Measurements from ENCODE around the gene LGALS7B. TPM values are rescaled to one million over a fixed set of nuclear protein-coding genes. Genes with fewer than 3 reads are reported as not detected.

Gene LGALS7B
- total RNA-seq (ENCODE audit: low replicate concordance) = not detected in 2 replicates
- long read RNA-seq = 0 reads

- peaks cover 4% of the 10 kb centered on the region for H3K4me1 Mint-ChIP-seq (ENCODE audit: unreplicated experiment)
- DNase-seq (ENCODE audit: extremely low spot score, unreplicated experiment) = no peak
- H3K27ac Mint-ChIP-seq = no peak within 1 kb of the TSS
- H3K9me3 Mint-ChIP-seq = no peaks in the 10 kb centered on the region
- no peak for TF ChIP-seq CTCF (conservative IDR thresholded peaks at IDR 0.05)
- H3K36me3 Mint-ChIP-seq = no peaks in the 10 kb centered on the region
- H3K4me3 Mint-ChIP-seq = no peak within 1 kb of the TSS
- peaks cover 3% of the 10 kb centered on the region for H3K27me3 Mint-ChIP-seq
Observed at GRCh38 chr19:38788478-38789243, at the start of gene LGALS7B. TSS of gene LGALS7B (plus strand) at chr19:38789200. CDS start at chr19:38789227, 27 bp downstream.

DNA sequence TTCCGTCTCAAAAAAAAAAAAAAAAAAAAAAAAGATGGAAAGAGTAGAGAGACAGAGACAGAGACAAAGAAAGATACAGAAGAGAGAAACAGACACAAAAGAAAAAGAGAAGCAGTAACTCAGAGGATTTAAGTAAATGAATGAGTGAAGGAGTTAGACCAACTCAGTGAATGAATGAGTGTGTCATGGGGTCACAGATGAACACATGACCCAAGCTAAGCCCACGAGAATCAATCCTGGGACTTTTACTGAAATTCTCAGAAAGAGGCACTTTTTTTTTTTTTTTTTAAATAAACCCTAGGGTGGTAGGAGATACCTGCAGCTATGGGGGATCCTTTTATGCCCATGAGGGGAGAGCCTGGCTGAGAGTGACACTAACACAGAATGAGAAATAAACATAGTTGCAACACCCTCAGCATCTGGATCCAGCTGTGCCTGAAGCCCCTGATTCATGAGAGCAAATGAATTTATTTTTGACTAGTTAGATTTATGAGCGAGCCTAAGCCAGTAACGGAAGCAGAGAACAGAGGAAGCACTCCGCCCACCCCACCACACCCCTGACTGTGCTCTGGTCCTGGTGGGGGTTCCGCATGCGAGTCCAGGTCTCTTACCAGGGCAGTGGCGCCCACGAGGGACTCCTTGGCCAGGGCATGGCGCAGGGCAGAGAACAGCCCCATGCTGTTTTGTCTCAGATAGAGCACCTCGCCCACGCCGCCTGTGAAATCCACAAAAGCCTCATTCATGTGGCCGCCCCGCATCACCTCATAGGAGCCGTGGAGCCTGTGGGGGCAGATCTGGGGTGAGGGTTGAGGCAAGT, 49.4 kb upstream of the LGALS7B start:
- no peak for DNase-seq (ENCODE audit: extremely low spot score, unreplicated experiment)
- peak overlapping the region; percentile 50 for H3K27ac Mint-ChIP-seq
- TF ChIP-seq CTCF (conservative IDR thresholded peaks at IDR 0.05) = no peak
- peaks cover 10% of the 10 kb centered on the region for H3K27me3 Mint-ChIP-seq
- H3K36me3 Mint-ChIP-seq = no peaks in the 10 kb centered on the region
- peaks cover 6% of the 10 kb centered on the region for H3K4me1 Mint-ChIP-seq (ENCODE audit: unreplicated experiment)
- H3K9me3 Mint-ChIP-seq = no peaks in the 10 kb centered on the region
- H3K4me3 Mint-ChIP-seq = no peak overlapping the region

- no peak overlapping the region for H3K4me3 Mint-ChIP-seq
- H3K27ac Mint-ChIP-seq = no peak overlapping the region
- peaks cover 6% of the 10 kb centered on the region for H3K4me1 Mint-ChIP-seq (ENCODE audit: unreplicated experiment)
- H3K9me3 Mint-ChIP-seq = no peaks in the 10 kb centered on the region
- no peak for DNase-seq (ENCODE audit: extremely low spot score, unreplicated experiment)
- no peak for TF ChIP-seq CTCF (conservative IDR thresholded peaks at IDR 0.05)
- H3K27me3 Mint-ChIP-seq = peaks cover 7% of the 10 kb centered on the region
- H3K36me3 Mint-ChIP-seq = no peaks in the 10 kb centered on the region
Observed at GRCh38 chr19:38740257-38740592, 48.8 kb upstream of the LGALS7B start.

DNA sequence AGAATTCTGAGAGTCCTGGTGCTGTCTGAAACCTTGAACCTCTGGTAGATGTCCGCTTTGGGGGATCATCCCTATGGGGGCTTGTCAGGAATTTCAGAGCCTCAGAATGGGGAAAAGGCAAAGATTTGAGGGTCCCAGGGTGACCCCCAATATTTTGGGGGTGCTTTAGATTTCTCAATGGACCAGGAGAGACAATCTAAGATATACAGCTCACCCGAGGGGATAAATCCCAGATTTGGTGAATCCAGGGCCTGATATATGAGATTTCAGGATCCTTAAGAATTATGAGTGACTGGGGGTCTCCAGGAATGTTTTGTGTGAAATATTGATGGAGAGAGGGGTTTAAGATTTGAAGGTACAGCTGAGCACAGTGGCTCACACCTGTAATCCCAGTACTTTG, 48.1 kb upstream of the LGALS7B start:
- H3K4me3 Mint-ChIP-seq = no peak overlapping the region
- no peaks in the 10 kb centered on the region for H3K9me3 Mint-ChIP-seq
- DNase-seq (ENCODE audit: extremely low spot score, unreplicated experiment) = no peak
- peaks cover 6% of the 10 kb centered on the region for H3K4me1 Mint-ChIP-seq (ENCODE audit: unreplicated experiment)
- no peak overlapping the region for H3K27ac Mint-ChIP-seq
- TF ChIP-seq CTCF (conservative IDR thresholded peaks at IDR 0.05) = no peak
- peaks cover 7% of the 10 kb centered on the region for H3K27me3 Mint-ChIP-seq
- no peaks in the 10 kb centered on the region for H3K36me3 Mint-ChIP-seq

DNA sequence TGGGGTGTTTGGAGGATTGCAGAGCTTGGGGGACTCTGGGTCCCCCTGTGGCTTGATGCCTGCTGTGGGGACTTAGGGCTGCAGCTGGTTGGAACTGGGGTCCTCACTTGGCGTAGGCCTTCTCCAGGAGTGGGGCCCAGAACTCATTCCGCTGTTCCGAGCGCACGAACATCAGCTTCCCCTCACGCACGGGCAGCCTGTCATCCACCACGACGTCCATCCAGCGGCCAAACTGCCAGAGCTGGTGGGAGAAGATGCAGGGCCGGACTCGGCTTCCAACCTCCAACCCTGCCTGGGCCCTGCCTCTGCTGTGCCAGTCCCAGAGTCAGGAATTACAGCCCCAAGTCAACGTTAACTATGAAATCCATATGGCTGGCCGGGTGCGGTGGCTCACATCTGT, 47.3 kb upstream of the LGALS7B start:
- DNase-seq (ENCODE audit: extremely low spot score, unreplicated experiment) = no peak
- peaks cover 7% of the 10 kb centered on the region for H3K27me3 Mint-ChIP-seq
- TF ChIP-seq CTCF (conservative IDR thresholded peaks at IDR 0.05) = no peak
- H3K4me1 Mint-ChIP-seq (ENCODE audit: unreplicated experiment) = peaks cover 6% of the 10 kb centered on the region
- no peaks in the 10 kb centered on the region for H3K36me3 Mint-ChIP-seq
- H3K9me3 Mint-ChIP-seq = no peaks in the 10 kb centered on the region
- no peak overlapping the region for H3K27ac Mint-ChIP-seq
- H3K4me3 Mint-ChIP-seq = no peak overlapping the region
